ENCODE measurements around the gene CDX1.
A peak's percentile ranks its signal among the peaks of the same experiment; 100 is the strongest.

Gene CDX1

DNA sequence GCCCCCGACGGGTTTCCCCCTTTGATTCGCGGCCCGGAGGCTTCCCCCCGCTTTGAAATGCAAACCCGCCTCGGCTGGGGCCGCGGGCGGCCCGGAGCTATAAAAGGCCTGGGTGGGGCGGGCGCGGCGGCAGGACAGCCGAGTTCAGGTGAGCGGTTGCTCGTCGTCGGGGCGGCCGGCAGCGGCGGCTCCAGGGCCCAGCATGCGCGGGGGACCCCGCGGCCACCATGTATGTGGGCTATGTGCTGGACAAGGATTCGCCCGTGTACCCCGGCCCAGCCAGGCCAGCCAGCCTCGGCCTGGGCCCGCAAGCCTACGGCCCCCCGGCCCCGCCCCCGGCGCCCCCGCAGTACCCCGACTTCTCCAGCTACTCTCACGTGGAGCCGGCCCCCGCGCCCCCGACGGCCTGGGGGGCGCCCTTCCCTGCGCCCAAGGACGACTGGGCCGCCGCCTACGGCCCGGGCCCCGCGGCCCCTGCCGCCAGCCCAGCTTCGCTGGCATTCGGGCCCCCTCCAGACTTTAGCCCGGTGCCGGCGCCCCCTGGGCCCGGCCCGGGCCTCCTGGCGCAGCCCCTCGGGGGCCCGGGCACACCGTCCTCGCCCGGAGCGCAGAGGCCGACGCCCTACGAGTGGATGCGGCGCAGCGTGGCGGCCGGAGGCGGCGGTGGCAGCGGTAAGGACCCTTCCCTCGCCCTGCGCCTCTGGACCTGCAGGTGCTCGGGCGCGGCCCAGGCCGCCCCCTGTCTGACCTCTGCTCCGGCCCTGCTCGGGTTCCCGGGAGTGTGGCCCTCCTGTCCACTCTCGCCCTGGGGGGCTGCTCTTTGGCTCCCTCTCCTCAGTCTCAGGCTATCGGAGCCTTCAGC lies at the start of gene CDX1:
TSS of gene CDX1 (plus strand) at position 129 of the 862 bp plus-strand sequence. CDS start at position 228, 99 bp downstream.
- DNase-seq (ENCODE audit: low spot score): no peak

GRCh38 chr5:150117945-150118560 lies 48.5 kb upstream of the CDX1 start:
- no peak for DNase-seq (ENCODE audit: low spot score)

- no peak for DNase-seq (ENCODE audit: low spot score)
These were observed 47.9 kb upstream of the CDX1 start for GRCh38 chr5:150118561-150119229.

GRCh38 chr5:150119421-150120061 lies 47.0 kb upstream of the CDX1 start:
- DNase-seq (ENCODE audit: low spot score): no peak

DNA sequence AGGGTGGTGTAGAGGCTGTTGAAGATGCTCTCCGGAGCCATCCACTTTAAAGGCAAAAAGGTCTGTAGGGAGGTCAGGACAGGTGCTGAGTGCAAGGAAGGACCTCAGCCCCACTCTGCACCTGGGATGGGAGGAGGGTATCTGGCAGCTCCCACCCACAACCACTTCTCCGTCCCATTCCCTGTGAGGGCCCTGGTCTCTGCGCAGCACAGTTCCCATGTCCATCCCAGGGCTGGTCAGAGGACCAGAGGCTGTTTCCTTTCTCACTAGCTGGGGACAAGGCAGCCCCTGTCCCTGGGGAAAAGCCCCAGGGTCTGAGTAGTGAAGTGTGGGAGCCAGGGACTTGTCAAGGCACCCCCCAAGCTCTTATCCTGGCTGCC lies 46.5 kb upstream of the CDX1 start:
- no peak for DNase-seq (ENCODE audit: low spot score)

DNA sequence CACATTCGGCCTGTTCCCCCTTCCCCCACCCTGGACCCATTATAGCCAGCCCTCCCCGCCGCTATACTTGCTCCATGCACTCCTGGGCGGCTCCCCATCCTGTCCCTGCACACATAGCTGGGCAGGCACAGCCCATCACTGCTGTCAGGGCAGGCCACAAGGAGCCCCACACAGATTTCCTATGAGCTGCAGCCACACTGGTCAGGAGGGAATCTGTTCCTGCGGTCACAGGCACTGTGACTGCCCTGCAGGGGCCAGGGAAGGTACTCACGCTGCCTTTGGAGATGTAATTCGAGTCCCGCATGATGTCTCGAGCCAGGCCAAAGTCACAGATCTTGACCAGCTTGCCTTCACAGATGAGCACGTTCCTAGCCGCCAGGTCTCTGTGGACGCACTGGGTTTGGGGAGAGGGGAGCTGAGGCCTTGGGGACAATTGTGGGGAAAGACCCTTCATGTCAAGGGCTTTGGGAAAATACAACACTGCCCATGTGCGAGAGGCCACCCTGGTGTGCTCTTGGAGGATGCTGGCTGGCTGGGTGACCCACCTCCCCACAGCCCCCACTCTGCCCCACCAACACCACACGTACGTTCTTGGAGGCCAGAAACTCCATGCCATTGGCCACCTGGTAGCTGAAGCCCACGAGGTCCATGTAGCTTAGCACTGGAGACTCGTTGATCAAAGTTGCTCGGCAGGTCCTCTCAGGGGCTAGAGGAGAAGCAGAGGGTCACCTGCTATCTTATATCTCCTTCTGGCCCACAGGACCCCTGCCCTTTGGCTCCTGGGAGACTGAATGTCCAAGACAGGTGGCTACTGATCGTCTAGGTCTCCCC lies 45.7 kb upstream of the CDX1 start:
- no peak for DNase-seq (ENCODE audit: low spot score)

DNA sequence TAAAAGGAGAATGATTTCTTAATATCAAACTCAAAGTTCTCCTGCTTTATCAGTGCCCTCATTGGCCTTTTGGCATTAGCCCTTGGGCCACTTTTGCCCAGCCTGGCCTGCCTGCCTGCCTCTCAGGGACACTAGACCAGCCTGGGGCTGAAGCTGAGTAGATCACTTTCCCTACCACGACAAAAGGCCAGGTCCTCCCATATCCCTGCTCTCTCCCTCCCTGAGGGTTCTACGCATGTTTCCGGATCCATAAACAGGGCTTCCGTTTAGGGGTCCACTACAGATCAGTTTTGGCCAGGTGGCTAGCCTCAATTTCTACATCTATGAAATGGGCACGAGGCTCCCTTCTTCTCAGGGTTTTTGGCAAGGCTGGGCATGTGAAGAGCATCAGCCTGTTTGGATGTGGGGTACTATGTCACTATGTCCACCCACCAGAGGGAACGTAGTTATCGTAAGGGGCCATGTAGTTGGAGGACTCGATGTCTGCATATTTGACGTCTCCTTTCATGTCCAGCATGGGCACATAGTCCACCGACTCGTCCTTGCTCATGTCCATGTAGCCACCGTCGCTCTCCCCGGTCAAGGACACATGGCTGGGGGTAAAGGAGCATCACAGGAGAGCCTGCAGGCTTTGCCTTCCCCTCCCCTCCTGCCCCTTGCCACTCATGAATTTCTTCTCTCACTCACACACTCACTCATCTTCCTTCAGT lies 45.0 kb upstream of the CDX1 start:
- no peak for DNase-seq (ENCODE audit: low spot score)

- DNase-seq (ENCODE audit: low spot score): no peak
These were observed 44.4 kb upstream of the CDX1 start for GRCh38 chr5:150122158-150122510.

DNA sequence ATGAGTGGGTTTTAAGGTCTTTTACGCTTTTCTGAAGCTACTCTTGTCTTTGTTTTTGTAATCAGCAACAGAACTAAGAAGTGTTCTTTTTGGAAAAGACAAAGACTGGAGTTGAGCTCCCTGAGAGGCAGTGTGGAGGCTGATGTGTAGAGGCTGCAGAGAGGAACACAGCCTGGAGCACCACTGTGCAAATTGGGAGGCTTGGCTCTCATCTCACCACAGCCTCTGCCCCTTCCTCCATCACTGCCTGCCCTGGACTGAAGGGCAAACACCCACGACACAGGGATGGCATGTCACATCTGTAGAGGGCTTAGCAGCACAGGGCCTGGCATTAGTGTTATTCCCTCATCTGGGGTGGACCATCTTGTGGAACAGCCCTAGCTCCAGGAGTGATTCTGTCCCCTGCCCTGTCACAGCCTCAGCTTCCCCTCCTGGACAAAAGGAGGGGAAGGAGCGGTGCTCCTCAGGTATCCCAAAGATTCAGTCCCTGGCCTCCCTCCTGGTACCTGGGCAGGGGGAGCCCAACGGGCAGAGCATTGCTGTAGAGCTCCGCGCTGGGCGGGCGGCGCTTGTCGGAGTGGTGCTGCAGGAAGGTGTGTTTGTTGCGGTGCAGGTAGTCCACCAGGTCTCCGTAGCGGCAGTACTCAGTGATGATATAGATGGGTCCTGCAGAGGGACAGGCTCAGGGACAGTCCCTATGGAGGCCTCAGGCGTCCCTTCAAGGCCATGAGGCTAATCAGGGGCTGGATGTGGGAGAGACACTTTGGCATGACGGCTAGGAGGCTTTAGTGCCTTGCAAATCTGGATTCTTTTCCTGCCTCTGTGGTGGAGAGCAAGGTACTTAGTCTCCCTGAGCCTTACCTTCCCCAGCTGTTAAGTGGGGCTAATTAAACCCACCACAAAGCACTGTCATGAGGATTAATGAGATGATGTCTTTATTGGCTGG lies 43.8 kb upstream of the CDX1 start:
- DNase-seq (ENCODE audit: low spot score): no peak

DNA sequence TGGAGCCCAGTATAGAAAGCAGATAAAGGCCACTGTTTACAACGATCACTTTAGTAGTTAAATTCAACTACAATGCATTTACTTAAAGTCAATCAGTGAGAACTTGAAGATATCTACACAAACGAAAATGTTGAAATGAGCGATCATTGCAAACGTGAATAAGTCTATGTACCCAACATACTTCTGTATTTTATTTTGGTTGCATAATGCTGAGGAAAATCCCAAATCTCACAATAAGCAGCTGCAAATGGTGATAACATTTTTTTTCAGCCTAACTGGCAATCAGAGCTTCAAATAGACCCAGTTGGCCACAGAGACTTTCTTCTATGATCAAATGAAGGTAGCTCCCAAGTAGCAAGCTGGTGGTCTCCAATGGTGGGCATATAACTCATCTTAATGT lies 43.0 kb upstream of the CDX1 start:
- DNase-seq (ENCODE audit: low spot score): no peak

DNA sequence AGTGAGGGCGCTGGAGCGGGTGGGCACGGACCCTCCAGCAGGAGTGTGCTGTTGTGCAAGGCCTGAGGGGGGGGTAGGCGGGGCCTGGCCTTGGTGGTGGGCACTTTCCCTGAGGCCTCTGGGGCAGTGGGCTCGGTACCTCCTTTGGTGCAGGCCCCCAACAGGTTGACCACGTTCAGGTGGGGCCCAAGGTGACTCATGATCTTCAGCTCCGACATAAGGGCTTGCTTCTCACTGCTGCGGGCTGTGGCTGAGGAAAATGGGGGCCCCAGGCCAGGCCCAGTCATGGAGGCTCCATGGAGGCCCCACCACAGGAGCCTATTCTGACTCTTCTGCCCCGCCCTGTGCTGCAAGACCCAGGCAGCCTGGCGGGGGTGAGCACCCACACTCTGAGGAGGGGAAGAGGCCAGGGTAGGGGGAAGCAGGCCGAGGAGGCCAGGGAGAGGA lies 42.4 kb upstream of the CDX1 start:
- no peak for DNase-seq (ENCODE audit: low spot score)

- DNase-seq (ENCODE audit: low spot score): no peak
These were observed 42.0 kb upstream of the CDX1 start for GRCh38 chr5:150124596-150124995.

- no peak for DNase-seq (ENCODE audit: low spot score)
These were observed 41.2 kb upstream of the CDX1 start for GRCh38 chr5:150125334-150125733.

GRCh38 chr5:150126199-150126920 lies 40.2 kb upstream of the CDX1 start:
- DNase-seq (ENCODE audit: low spot score): no peak

DNA sequence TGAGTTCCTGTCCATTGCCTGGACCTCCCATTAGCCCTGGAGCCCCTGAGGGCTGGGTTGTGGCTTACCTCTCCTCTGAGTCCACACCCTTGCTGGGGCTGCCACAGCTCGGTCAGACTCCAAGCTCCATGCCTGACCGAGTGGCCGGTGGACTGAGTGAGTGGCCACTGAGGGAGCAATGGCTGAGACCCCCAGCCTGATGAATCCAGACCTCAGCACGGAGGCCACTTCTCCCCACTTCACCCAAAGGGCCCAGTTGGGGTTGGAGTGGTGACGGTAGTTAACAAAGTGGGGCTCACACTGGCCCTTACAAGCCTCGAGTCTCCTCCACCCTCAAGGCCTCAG lies 39.7 kb upstream of the CDX1 start:
- no peak for DNase-seq (ENCODE audit: low spot score)

- no peak for DNase-seq (ENCODE audit: low spot score)
These were observed 37.1 kb upstream of the CDX1 start for GRCh38 chr5:150129454-150129812.

GRCh38 chr5:150129813-150130492 lies 36.6 kb upstream of the CDX1 start:
- DNase-seq (ENCODE audit: low spot score): peak; percentile 72

GRCh38 chr5:150130493-150130922 lies 36.1 kb upstream of the CDX1 start:
- DNase-seq (ENCODE audit: low spot score): no peak

GRCh38 chr5:150131461-150131860 lies 35.1 kb upstream of the CDX1 start:
- DNase-seq (ENCODE audit: low spot score): no peak
